ENCODE results near the gene PLPPR5.

PLPPR5 gene

DNA sequence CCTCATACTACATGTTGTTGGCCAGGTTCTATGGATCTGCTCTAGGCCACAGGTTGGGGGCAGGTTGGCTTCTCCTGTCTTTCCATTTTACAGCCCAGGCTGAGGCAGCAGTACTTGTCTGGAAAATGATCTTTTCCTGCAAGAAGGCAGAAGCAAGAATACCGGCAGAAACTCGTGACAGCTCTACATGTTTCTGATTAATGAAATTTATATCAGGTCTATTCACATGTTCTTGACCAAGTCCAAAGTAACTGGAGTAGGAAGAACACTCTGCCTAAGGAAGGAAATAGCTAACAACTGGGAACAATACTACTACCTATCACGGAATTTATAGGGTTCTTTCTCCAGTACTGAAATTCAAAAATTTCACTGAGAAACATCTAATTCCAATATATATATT lies 98.3 kb downstream of the PLPPR5 start:
- DNase-seq = no peak
- H3K36me3 ChIP-seq = peaks cover 3% of the 10 kb centered on the region
- no peak overlapping the region for H3K4me3 ChIP-seq (ENCODE audit: low read depth, low read length)
- H3K9me3 ChIP-seq = no peaks in the 10 kb centered on the region
- H3K27me3 ChIP-seq = no peaks in the 10 kb centered on the region
- peaks cover 25% of the 10 kb centered on the region for H3K4me1 ChIP-seq
- TF ChIP-seq, protein P1, sequence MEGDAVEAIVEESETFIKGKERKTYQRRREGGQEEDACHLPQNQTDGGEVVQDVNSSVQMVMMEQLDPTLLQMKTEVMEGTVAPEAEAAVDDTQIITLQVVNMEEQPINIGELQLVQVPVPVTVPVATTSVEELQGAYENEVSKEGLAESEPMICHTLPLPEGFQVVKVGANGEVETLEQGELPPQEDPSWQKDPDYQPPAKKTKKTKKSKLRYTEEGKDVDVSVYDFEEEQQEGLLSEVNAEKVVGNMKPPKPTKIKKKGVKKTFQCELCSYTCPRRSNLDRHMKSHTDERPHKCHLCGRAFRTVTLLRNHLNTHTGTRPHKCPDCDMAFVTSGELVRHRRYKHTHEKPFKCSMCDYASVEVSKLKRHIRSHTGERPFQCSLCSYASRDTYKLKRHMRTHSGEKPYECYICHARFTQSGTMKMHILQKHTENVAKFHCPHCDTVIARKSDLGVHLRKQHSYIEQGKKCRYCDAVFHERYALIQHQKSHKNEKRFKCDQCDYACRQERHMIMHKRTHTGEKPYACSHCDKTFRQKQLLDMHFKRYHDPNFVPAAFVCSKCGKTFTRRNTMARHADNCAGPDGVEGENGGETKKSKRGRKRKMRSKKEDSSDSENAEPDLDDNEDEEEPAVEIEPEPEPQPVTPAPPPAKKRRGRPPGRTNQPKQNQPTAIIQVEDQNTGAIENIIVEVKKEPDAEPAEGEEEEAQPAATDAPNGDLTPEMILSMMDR (IDR thresholded peaks at IDR 0.05; ENCODE audit: low read depth, low read length) = no peak

DNA sequence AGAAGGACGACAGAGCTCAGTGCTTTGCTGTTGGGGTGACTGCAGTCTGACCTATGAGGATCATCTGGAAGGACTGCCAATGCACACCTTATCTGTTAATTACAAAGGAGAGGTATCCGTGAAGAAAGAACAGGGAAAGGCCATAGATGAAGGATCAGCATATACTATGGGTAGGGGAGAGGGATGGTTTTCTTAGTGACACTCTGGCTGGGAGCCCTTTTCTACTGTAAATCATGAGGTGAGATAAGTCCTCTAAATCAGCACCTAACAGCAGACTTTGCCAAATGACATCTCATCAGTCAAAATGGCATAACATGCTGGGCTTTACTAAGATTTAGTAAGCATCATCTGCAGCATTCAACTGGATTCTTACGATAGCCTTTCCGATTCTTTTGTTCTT lies 100.0 kb downstream of the PLPPR5 start:
- TF ChIP-seq, protein P1 (IDR thresholded peaks at IDR 0.05; ENCODE audit: low read depth, low read length) = no peak
- no peak overlapping the region for H3K4me3 ChIP-seq (ENCODE audit: low read depth, low read length)
- H3K4me1 ChIP-seq = peaks cover 17% of the 10 kb centered on the region
- no peaks in the 10 kb centered on the region for H3K9me3 ChIP-seq
- peaks cover 3% of the 10 kb centered on the region for H3K36me3 ChIP-seq
- H3K27me3 ChIP-seq = no peaks in the 10 kb centered on the region
- DNase-seq = no peak

DNA sequence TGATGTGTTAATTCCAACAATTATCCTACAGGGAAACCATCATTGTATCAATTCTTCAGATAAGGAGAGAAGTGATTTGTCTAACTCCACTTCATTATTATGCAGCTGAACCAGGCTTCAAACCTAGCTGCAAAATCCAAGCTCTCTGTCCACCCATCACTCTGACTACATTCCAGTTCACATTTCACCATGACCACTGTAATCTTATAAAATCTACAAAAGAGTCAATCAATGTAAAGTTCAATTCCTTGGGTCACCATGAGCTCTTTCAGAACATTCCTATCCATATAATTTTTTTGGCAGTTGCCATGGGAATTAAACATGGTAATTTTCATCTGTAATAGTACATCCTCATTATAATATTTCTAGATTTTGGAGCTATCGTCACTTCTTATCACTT lies 100.9 kb downstream of the PLPPR5 start:
- Histone ChIP-seq H3K36me3 (peaks cover 7% of the 10 kb centered on the region), H3K4me3 (ENCODE audit: low read depth, low read length) (no peak overlapping the region), H3K9me3 (no peaks in the 10 kb centered on the region), H3K4me1 (peaks cover 17% of the 10 kb centered on the region), H3K27me3 (no peaks in the 10 kb centered on the region)
- no peak for DNase-seq
- TF ChIP-seq, protein P1 (IDR thresholded peaks at IDR 0.05; ENCODE audit: low read depth, low read length) = no peak

DNA sequence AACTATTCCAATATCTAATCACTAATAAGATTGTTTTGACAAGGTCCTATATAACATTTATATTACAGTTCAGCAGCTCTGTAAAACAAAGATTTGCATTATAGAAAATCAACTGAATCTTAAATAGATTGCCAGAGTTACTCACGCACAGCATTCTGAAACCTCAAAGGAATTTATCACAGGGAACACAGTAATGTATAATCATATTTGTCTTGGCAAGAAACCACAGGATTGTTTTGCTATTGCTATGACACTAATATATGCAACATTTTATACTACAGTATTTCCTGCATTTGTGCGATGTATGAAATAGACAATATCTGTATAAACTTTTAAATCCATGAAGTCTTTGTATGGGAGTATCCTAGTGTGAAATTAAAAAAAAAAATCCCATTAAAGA lies 101.4 kb downstream of the PLPPR5 start:
- Histone ChIP-seq H3K36me3 (peaks cover 7% of the 10 kb centered on the region), H3K27me3 (no peaks in the 10 kb centered on the region), H3K9me3 (no peaks in the 10 kb centered on the region), H3K4me1 (peaks cover 17% of the 10 kb centered on the region), H3K4me3 (ENCODE audit: low read depth, low read length) (no peak overlapping the region)
- TF ChIP-seq, protein P1 (IDR thresholded peaks at IDR 0.05; ENCODE audit: low read depth, low read length) = no peak
- no peak for DNase-seq

DNA sequence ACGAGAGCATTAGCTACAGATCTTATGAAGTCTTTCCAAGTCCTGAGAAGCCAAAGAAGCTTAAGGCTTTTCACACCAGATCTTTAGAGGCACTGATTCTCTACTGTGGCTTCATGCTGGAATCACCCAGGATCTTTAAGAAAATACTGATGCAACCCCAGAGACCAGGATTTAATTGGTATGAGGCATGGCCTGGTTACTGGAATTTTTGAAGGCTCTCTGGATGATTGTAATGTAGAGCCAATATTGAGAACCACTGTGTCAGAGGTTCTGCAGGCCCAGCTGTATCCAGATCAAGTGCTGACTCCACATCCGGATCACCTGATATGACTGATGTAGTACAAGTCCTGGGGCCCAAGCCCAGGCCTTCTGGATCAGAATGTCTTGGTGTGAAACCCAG lies 105.7 kb downstream of the PLPPR5 start:
- TF ChIP-seq, protein P1 (IDR thresholded peaks at IDR 0.05; ENCODE audit: low read depth, low read length) = no peak
- Histone ChIP-seq H3K9me3 (no peaks in the 10 kb centered on the region), H3K4me1 (no peaks in the 10 kb centered on the region; the same call in none of the 2 replicates), H3K4me3 (ENCODE audit: low read depth, low read length) (no peak overlapping the region), H3K36me3 (peaks cover 7% of the 10 kb centered on the region), H3K27me3 (no peaks in the 10 kb centered on the region)
- no peak for DNase-seq

DNA sequence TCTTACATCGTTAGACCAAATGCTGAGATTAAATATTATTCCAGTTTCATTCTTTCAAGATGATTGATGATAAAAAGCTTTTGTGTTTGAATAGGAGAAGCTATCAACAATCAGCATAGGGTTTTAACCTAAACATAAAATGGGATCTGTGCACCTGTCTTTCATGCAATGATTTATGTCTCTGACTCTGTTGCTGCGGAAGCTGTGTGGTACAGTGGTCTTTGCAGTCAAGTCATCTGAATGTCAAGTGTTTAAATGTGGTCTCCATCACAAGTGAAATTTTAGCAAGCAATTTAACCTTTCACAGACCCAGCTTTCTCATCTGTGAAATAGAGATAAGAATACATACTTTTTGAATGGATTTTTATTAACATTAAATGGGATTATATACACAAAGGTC lies 107.2 kb downstream of the PLPPR5 start:
- no peaks in the 10 kb centered on the region for H3K9me3 ChIP-seq
- H3K4me1 ChIP-seq = no peaks in the 10 kb centered on the region; the same call in 1 of the 2 replicates
- no peak overlapping the region for H3K4me3 ChIP-seq (ENCODE audit: low read depth, low read length)
- no peak for DNase-seq
- H3K36me3 ChIP-seq = peaks cover 4% of the 10 kb centered on the region; the same call in 1 of the 2 replicates
- TF ChIP-seq, protein P1 (IDR thresholded peaks at IDR 0.05; ENCODE audit: low read depth, low read length) = no peak
- H3K27me3 ChIP-seq = no peaks in the 10 kb centered on the region
